ENCODE data around the gene SPIRE1. TPM values are rescaled to one million over a fixed set of nuclear protein-coding genes. Genes with fewer than 3 reads are reported as not detected.

SPIRE1 gene
- polyA plus RNA-seq (2012; ENCODE audit: insufficient read depth, insufficient read length), result 3.3 TPM

DNA sequence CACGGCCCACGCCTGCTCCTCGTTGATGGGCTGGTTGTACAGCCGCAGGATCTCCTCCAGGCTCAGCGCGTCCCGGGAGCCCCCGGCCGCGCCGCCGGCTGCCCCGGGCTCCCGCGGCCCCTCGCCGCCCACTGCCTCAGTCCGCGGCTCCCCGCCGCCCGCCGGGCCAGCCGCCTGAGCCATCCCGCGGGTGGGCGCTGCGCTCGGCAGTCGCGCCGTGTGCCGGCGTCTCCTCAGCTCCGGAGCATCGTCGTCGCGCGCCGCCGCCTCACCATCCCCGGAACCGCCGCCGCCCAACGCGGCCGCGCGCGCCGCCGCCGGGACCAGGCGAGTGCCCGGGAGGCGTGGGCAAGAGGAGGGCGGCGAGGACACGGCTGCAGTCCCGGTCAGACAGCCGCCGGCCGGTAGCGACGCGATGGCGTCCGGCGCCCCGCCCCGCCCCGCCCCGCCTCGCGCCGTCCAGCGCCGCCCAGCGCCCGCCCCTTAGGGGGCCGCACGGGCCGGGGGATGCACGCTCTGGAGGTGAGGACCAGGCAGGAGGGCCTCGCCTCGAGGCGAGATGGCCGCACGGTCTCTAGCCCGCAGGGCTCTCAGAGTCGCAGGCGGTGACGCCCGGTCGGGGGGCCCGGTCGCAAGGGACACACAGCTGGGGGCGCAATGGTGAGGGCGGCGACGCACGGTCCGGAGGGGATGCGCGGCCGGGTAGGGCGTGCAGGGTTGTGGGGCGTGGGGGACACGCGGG lies at the start of gene SPIRE1:
Gene SPIRE1 (minus strand): TSS at position 424 of the 742 bp plus-strand sequence. CDS start 241 bp downstream, at position 183.
- H3K4me3 ChIP-seq (ENCODE audit: low read length), result peak within 1 kb of the TSS; percentile 36
- no peak for DNase-seq (ENCODE audit: low read depth, low spot score)

- no peak for DNase-seq (ENCODE audit: low read depth, low spot score)
- peak overlapping the region; percentile 98 for H3K4me3 ChIP-seq (ENCODE audit: low read length)
These were observed 45.8 kb upstream of the SPIRE1 start for GRCh38 chr18:12703664-12704063.

DNA sequence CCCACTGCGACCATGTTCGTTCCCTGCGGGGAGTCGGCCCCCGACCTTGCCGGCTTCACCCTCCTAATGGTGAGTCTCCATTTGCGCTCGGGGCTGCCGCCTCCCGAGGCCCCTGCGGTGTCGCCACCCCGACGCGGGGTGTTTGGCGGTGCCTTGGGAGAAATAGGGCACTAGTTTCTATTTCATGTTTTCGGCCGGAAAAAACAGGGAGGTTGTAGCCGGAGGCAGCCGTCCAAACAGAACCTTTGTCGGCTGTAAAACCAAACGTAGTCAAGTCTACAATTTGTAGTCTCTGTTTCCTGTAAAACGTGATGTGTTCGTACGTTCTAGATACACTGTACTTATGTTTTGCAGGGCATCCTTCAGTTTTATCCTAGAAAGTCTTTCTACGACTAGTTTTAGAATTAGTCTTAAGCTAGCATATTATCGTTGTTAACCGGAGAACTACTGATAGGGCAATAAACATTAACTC lies 45.2 kb upstream of the SPIRE1 start:
- DNase-seq (ENCODE audit: low read depth, low spot score), result no peak
- H3K4me3 ChIP-seq (ENCODE audit: low read length), result peak overlapping the region; percentile 98

DNA sequence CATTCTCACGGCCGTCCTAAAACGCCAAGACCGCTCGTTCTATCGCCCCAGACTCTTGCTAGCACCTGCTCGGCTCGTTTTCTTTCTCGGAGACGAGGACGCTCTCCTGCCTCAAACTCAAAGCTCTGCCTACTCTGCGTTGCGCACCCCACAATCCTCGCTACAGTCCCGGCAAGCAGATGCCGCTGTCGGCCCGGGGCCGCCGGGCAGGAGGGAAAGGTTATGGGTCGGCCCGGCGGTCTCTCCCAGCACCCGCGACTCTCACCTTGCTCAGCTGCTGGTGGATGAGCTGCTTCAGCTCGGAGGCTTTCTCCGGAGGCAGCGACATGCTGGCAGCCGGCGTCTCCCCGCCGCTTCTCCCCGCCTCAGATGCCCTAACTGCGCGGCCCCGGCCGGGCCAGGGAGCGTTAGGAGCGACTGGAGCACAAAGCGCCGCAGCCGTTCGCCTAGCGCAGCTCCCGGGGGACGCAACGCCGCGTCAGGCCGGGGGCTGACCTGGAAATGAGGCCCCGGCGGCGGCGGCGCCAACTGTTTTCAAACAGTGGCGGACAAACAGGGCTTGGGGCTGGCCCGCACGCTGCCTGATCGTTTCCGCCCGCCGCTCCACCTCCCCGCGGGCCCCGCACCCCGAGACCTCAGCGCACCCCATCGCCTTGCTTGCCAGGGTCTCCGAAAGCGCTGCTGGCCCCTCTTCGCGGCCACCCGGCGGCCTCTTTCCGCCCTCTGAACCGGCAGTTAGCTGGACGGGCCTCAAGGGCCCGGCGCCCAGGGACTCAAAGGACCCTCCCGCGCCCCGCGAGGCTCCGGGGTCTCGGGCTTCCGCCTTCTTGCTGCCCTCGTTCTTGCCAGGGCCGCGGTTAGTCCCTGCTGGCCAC lies 44.6 kb upstream of the SPIRE1 start, which contains the start of the genes CEP76 and PSMG2:
Gene CEP76 (minus strand): TSS at position 503 of the 875 bp plus-strand sequence. CDS start 175 bp downstream, at position 328.
Gene PSMG2 (plus strand): TSS at position 822 of the 875 bp plus-strand sequence. CDS start 66 bp downstream, outside the sequence.
- DNase-seq (ENCODE audit: low read depth, low spot score), result peak; percentile 71
- peak within 1 kb of the TSS; percentile 98 for H3K4me3 ChIP-seq (ENCODE audit: low read length)

DNA sequence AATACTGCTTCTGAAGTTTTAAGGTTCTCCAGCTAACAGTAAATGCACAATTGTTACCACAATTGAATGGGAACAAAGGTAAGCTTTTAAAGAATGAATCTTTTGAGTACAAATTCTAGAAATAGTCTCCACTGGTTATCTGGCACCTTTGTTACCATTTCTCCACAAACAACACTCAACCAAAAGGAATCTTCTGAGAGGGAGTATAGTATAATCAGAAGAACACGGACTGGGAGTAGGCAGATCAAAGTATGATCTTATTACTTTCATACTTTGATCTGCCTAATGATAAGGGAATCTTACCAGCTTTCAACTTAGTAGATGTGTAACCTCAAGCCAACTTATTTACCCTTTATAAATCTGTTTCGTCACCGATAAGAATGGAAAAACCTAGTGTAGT lies 43.3 kb upstream of the SPIRE1 start:
- DNase-seq (ENCODE audit: low read depth, low spot score), result no peak
- H3K4me3 ChIP-seq (ENCODE audit: low read length), result peak overlapping the region; percentile 98

GRCh38 chr18:12699747-12700146 lies 41.8 kb upstream of the SPIRE1 start:
- H3K4me3 ChIP-seq (ENCODE audit: low read length), result no peak overlapping the region
- no peak for DNase-seq (ENCODE audit: low read depth, low spot score)

DNA sequence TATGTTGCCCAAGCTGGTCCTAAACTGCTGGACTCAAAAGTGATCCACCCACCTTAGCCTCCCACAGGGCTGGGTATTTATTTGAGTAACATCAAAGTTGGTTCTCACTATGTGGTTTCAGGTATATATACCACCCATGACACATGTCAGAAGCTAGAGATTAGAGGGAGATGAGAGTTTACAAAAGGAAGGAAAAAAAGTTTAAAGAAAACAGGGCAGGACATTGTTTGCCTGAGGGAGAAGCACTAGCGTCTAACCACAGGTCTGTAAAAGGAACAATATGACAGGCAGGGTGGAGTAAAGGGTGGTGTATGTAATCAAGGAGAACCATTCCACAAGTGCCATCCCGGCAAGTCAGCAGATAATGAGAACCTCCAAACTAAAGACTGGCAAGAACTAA lies 36.1 kb upstream of the SPIRE1 start:
- no peak overlapping the region for H3K4me3 ChIP-seq (ENCODE audit: low read length)

DNA sequence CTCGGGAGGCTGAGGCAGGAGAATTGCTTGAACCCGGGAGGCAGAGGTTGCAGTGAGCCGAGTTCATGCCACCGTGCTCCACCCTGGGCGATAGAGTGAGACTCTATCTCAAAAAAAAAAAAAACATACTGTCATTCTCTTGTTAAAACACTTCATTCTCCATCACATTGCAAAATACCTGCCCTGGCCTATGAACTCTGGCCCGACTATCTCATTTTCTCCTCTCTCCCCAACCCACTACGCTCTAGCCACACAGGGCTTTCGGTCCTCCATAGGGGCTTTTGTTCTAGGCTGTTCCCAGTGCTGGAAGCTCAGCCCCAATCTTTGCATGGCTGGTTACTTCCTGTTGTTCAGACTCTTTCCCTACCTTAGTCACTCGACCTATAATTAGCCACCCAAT lies 34.3 kb upstream of the SPIRE1 start:
- DNase-seq (ENCODE audit: low read depth, low spot score), result no peak
- no peak overlapping the region for H3K4me3 ChIP-seq (ENCODE audit: low read length)

More for the DNA sequence above, 36.1 kb upstream of the SPIRE1 start:
- DNase-seq (ENCODE audit: low read depth, low spot score), result no peak

DNA sequence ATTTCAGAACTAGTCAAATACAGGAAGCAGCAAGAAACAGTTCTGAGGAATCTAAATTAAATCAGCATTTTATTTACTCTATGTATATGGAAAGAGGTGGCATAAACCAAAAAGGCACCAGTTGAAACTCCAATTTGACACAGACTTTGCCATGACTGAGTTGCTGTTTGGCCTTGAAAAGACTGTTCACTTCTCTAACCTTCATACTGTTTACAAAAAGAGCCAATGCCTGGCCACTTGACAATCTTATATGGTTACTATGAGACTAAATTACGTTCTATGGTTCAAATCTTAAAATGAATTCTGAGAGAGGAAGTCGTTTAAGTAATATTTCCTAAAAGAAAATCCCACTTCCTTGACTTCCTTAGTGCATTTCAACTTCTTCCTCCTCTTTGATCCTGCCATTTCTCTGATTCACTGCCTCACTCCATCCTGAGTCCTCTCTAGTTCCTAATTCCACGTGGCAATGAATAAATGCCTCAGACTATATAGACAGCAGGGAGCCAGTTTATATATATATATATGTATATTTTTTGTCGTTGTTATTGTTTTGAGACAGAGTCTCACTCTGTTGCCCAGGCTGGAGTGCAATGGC lies 31.4 kb upstream of the SPIRE1 start:
- no peak overlapping the region for H3K4me3 ChIP-seq (ENCODE audit: low read length)
- DNase-seq (ENCODE audit: low read depth, low spot score), result no peak

- no peak for DNase-seq (ENCODE audit: low read depth, low spot score)
- H3K4me3 ChIP-seq (ENCODE audit: low read length), result no peak overlapping the region
These were observed 28.2 kb upstream of the SPIRE1 start for GRCh38 chr18:12686100-12686499.

DNA sequence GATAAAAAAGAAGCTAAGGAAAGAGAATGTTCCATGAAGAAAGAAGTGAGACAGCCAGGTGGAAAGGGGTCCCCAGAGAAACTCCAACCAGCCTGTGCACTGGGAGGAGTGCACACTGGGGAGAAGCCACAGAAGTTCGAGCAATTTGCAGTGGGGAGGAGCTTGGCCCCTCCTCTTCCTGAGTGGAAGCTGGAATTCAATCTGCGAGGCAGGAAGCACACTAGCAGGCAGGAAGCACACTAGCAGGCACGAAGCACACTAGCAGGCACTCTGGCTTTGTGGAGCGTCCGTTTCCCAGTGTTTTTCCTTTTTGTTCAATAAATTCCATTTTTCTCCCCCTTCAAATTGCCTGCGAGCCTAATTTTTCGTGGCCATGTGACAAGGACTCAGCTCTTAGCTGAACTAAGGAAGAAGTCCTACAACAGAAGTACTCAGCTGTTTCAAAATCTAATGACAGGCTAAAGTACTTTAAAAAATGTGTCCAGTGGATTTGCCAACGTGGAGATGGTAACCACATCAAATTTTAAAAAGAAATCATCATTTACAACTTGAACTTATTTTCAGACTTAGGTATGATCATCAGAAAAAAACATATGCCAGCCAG lies 21.4 kb upstream of the SPIRE1 start:
- no peak overlapping the region for H3K4me3 ChIP-seq (ENCODE audit: low read length)
- no peak for DNase-seq (ENCODE audit: low read depth, low spot score)

- H3K4me3 ChIP-seq (ENCODE audit: low read length), result no peak overlapping the region
- no peak for DNase-seq (ENCODE audit: low read depth, low spot score)
These were observed 10.1 kb upstream of the SPIRE1 start for GRCh38 chr18:12668041-12668440.

GRCh38 chr18:12659904-12660605 lies 2.1 kb upstream of the SPIRE1 start:
- H3K4me3 ChIP-seq (ENCODE audit: low read length), result no peak overlapping the region
- DNase-seq (ENCODE audit: low read depth, low spot score), result peak; percentile 45

DNA sequence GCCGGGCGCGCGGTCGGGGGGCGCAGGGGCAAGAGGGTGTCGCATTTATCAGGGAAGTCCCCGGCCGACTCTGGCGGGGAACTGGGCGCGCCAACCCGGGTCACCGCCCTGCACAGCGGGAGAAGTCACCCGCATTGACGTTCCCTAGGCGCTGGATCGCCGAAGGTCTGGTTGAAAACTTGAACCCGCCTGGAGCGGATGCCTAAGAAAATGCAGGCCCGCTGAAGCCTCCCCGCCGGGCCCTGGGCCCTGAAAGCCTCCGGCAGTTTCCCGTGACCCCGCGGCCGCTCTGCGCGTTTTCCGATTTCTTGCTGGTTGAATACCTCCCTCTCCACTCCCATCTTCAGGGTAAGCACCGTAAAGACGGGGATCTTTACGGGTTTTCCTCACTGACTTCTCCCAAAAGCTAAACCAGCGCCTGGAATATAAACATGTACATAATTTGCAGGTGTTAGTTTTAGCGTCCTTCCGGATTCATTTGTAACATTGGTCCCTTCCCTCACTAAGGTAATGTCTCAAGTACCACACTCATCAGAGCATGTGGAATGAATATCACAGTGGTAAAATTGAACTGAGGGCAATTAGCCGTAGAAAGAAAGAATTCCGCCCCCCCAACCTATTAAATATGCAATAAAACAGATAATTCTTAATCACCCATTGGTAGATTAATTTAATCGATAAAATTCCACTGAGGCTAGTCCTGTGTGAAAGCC lies 675 bp upstream of the SPIRE1 start:
- DNase-seq (ENCODE audit: low read depth, low spot score), result no peak

GRCh38 chr18:12656938-12657683 lies 796 bp downstream of the SPIRE1 start:
- no peak for DNase-seq (ENCODE audit: low read depth, low spot score)
- H3K4me3 ChIP-seq (ENCODE audit: low read length), result peak overlapping the region; percentile 36

More for the DNA sequence above, 675 bp upstream of the SPIRE1 start:
- H3K4me3 ChIP-seq (ENCODE audit: low read length), result no peak overlapping the region

GRCh38 chr18:12656605-12656937 lies 1.3 kb downstream of the SPIRE1 start:
- DNase-seq (ENCODE audit: low read depth, low spot score), result no peak
- no peak overlapping the region for H3K4me3 ChIP-seq (ENCODE audit: low read length)

DNA sequence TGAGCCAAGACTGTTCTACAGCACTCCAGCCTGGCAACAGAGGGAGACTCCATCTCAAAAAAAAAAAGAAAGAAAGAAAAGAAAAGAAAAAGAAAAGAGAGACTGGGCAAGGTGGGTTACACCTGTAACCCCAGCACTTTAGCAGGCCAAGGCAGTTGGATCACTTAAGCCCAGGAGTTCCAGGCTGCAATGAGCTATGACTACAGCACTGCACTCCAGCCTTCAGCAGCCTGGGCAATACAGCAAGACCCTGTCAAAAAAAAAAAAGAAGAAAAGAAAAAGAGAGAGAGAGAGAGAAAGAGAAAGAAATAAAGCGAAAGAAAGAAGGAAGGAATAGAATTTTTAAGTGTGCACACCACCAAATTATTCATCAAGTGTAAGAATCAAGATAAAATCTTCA lies 2.9 kb downstream of the SPIRE1 start:
- DNase-seq (ENCODE audit: low read depth, low spot score), result no peak
- H3K4me3 ChIP-seq (ENCODE audit: low read length), result no peak overlapping the region

Measured in Jurkat, Clone E6-1 (cell line).